GM12878 (cell line): Measurements from ENCODE around the gene LRP5. TPM values are rescaled to one million over a fixed set of nuclear protein-coding genes. Genes with fewer than 3 reads are reported as not detected.
"Not testable (repeated sequence)": the region's sequence is repeated elsewhere in the genome, so short reads cannot be mapped to it uniquely, and the experiment has no call there.

Experiments
- ATAC-seq: fragments of 200-7000 bp; cut with Tn5 transposase; 3 replicates; pipeline ENCODE4 v1.9.1; 2020; ENCODE audit warnings: mild to moderate bottlenecking, moderate library complexity
- BruUV-seq: library from RNA; stranded (reverse); fragments of 400-500 nt; replicated peaks from 2 replicates; lab custom pipeline; 2021; lab: Mats Ljungman, UMichigan
- CTCF ChIA-PET: fragments of 300-600 bp; sonication (Branson Sonifier 250); formaldehyde crosslinking; extraction: SDS; loops from one replicate; lab custom pipeline; 2021; ENCODE audit warnings: inconsistent platforms; lab: Yijun Ruan, JAX
- POLR2A ChIA-PET: fragments of 350-600 bp; formaldehyde crosslinking; extraction: SDS; loops from one replicate; lab custom pipeline; 2021; ENCODE audit warnings: inconsistent platforms; lab: Charles Lee
- RAD21 ChIA-PET: fragments of 300-600 bp; sonication (Branson Sonifier 250); formaldehyde crosslinking; loops from one replicate; lab custom pipeline; 2023; ENCODE audit warnings: antibody characterized with exemption; ENCODE audit not compliant: unreplicated experiment; lab: Charles Lee
- SMC1A ChIA-PET: fragments of 300-600 bp; sonication (Branson Sonifier 250); formaldehyde crosslinking; loops from one replicate; lab custom pipeline; 2023; ENCODE audit not compliant: unreplicated experiment, uncharacterized antibody; lab: Charles Lee
- DNase-seq: peaks from one replicate; pipeline ENCODE4 v3.0.0-alpha.2; 2011; ENCODE audit warnings: low read depth, low spot score
- FAIRE-seq: peaks from 3 replicates; lab custom pipeline; 2011; peaks lifted over from hg19 to GRCh38; lab: Jason Lieb, UNC
- H2AFZ ChIP-seq: 2 replicates; pipeline ENCODE4 v1.6.0; 2011; ENCODE audit warnings: low read depth, low read length, control low read depth; ENCODE audit not compliant: control insufficient read depth
- H3K27ac ChIP-seq: 2 replicates; pipeline ENCODE4 v1.5.1; 2011; ENCODE audit warnings: control low read depth; ENCODE audit not compliant: control insufficient read depth, insufficient read depth
- H3K27me3 ChIP-seq, 2 experiments: replicated peaks in 1 of 2; 2 replicates each; pipeline versions ENCODE4 v1.6.0 to v1.6.1; 2011; ENCODE audit warnings: low read length in 1 of 2; ENCODE audit not compliant: control insufficient read depth in 2 of 2, insufficient read depth in 2 of 2
- H3K36me3 ChIP-seq, 2 experiments: 2 replicates each; pipeline ENCODE4 v1.5.1; 2011; ENCODE audit warnings: low read length in 1 of 2; ENCODE audit not compliant: control insufficient read depth in 2 of 2, insufficient read depth in 2 of 2
- H3K4me1 ChIP-seq: 2 replicates; pipeline ENCODE4 v1.6.1; 2011; ENCODE audit warnings: mild to moderate bottlenecking, low read length, moderate library complexity, mixed read lengths; ENCODE audit not compliant: control insufficient read depth, insufficient read depth
- H3K4me2 ChIP-seq: 2 replicates; pipeline ENCODE4 v1.6.0; 2011; ENCODE audit warnings: control low read depth; ENCODE audit not compliant: control insufficient read depth, insufficient read depth
- H3K4me3 ChIP-seq: fragments of 200-600 bp; sonication (generic); 2 replicates; pipeline ENCODE4 v1.5.1; 2016
- H3K79me2 ChIP-seq: 2 replicates; pipeline ENCODE4 v1.6.0; 2011; ENCODE audit warnings: low read length; ENCODE audit not compliant: control insufficient read depth, insufficient read depth
- H3K9ac ChIP-seq: 2 replicates; pipeline ENCODE4 v1.8.0; 2011; ENCODE audit warnings: low read length, control low read depth, mixed read lengths; ENCODE audit not compliant: control insufficient read depth, insufficient read depth
- H3K9me3 ChIP-seq: replicated peaks from 3 replicates; pipeline ENCODE4 v1.5.1; 2011; ENCODE audit warnings: mild to moderate bottlenecking, low read length; ENCODE audit not compliant: control insufficient read depth, insufficient read depth
- H4K20me1 ChIP-seq: 2 replicates; pipeline ENCODE4 v1.6.0; 2011; ENCODE audit not compliant: control insufficient read depth, insufficient read depth
- CBFB ChIP-seq: IDR thresholded peaks from 2 replicates; pipeline ENCODE4 v1.6.1; 2016; ENCODE audit warnings: antibody characterized with exemption, low read depth
- E4F1 ChIP-seq: fragments of 450-650 bp; IDR thresholded peaks from 2 replicates; pipeline ENCODE4 v1.6.1; 2018; ENCODE audit warnings: borderline replicate concordance, mild to moderate bottlenecking; ENCODE audit not compliant: partially characterized antibody
- IKZF2 ChIP-seq, 2 experiments: fragments of 450-650 bp; IDR thresholded peaks; 2 replicates each; pipeline ENCODE4 v1.6.1; 2017; ENCODE audit warnings: mild to moderate bottlenecking in 2 of 2, moderate library complexity in 2 of 2
- PAX8 ChIP-seq: fragments of 450-650 bp; IDR thresholded peaks from 2 replicates; pipeline ENCODE4 v1.6.1; 2017; ENCODE audit warnings: mild to moderate bottlenecking, moderate library complexity
- RAD21 ChIP-seq: IDR thresholded peaks from 2 replicates; pipeline ENCODE4 v1.6.1; 2011; ENCODE audit warnings: mild to moderate bottlenecking, low read depth, low read length, moderate library complexity; ENCODE audit not compliant: insufficient read depth
- SRF ChIP-seq, 2 experiments: IDR thresholded peaks; 2 replicates each; pipeline ENCODE4 v1.6.1; 2011; ENCODE audit warnings: low read depth in 2 of 2, low read length in 2 of 2, mild to moderate bottlenecking in 1 of 2, moderate library complexity in 1 of 2
- ZNF207 ChIP-seq: fragments of 450-650 bp; IDR thresholded peaks from 2 replicates; pipeline ENCODE4 v1.6.1; 2014; ENCODE audit warnings: antibody characterized with exemption, mild to moderate bottlenecking, borderline replicate concordance
- ZNF24 ChIP-seq: fragments of 450-650 bp; IDR thresholded peaks from 2 replicates; pipeline ENCODE4 v1.6.1; 2017; ENCODE audit warnings: antibody characterized with exemption, mild to moderate bottlenecking
- WGBS: methylation state at CpG from one replicate; pipeline ENCODE4 v1.1.6; 2016; ENCODE audit warnings: low lambda C conversion rate; ENCODE audit not compliant: insufficient replicate concordance, insufficient coverage; ENCODE audit errors: missing lambda C conversion rate; 5-methylcytosine and 5-hydroxymethylcytosine counted together
- in situ Hi-C: fragments of 300-500 bp; cut with MboI; formaldehyde crosslinking; loops from 9 replicates; pipeline ENCODE4 v1.14.3; 2018; ENCODE audit warnings: mixed read lengths
- intact Hi-C: fragments of 100-400 bp; cut with micrococcal nuclease; formaldehyde crosslinking; loops from one replicate; pipeline ENCODE4 v1.14.2; 2022; ENCODE audit not compliant: unreplicated experiment
- polyA plus RNA-seq, 11 experiments: library from polyadenylated mRNA; depleted of rRNA in 4 of 11; unstranded in 6 of 11; stranded (reverse) in 5 of 11; fragments of >200 nt; fragmentation: Nextera tagmentation in 4 of 11; fragmentation: Illumina TruSeq in 1 of 11; extraction: Ambion mirVana in 4 of 11; extraction: Trizol in 1 of 11; gene quantifications; 1 replicate in 1 of 11; 2 replicates in 10 of 11; pipeline versions ENCODE4 v1.2.1 to v1.2.3, GENCODE V29; 2011 to 2016; ENCODE audit warnings: inconsistent platforms in 2 of 11, missing spikeins in 2 of 11, low read depth in 1 of 11
- total RNA-seq, 4 experiments: library from RNA; depleted of rRNA in 3 of 4; stranded (reverse); fragments of >200 nt in 3 of 4; fragmentation: Illumina TruSeq in 1 of 4; extraction: Trizol in 1 of 4; gene quantifications; 2 replicates each; pipeline versions ENCODE4 v1.2.1 to v1.2.3, GENCODE V29; 2013 to 2021

Gene LRP5
- total and polyA plus RNA-seq, 10 of the 15 experiments (the other 5 are each of a cell fraction or from before 2014, with no cell fraction given): 0.37 to 34.0 (median 6.6) TPM

- ATAC-seq (no peak), DNase-seq (no peak), FAIRE-seq (no peak)
- Histone ChIP-seq H4K20me1 (no peaks in the 10 kb centered on the region), H3K9me3 (no peaks in the 10 kb centered on the region), H3K79me2 (no peaks in the 10 kb centered on the region), H3K4me1 (no peaks in the 10 kb centered on the region; the same call in 1 of the 2 replicates), H3K4me2 (no peak overlapping the region), H3K36me3 (peaks cover 0 to 12% of the 10 kb centered on the region in 2 experiments; a peak in 3 of 4 replicates), H3K9ac (no peak overlapping the region), H3K4me3 (no peak overlapping the region), H3K27ac (no peak overlapping the region), H3K27me3 (no peaks in the 10 kb centered on the region), H2AFZ (no peak overlapping the region)
- ChIA-PET SMC1A (no interaction called here), CTCF (no interaction called here), POLR2A (no interaction called here), RAD21 (no interaction called here)
- no peak for TF ChIP-seq ZNF24
- TF ChIP-seq PAX8: no peak
- TF ChIP-seq RAD21: no peak
- TF ChIP-seq CBFB: no peak
- no peak for TF ChIP-seq IKZF2 (IDR thresholded peaks at IDR 0.05)
- TF ChIP-seq ZNF207: no peak
- TF ChIP-seq E4F1: no peak
- no peak for TF ChIP-seq SRF (IDR thresholded peaks at IDR 0.05; ENCODE audit: low read depth in 2 of 2, low read length in 2 of 2)
- in situ Hi-C loops (no loop called here), intact Hi-C loops (no loop called here)
- WGBS: 66% methylated on average over 13 of the region's 13 CpGs
- BruUV-seq: no TSS peak
Observed at GRCh38 chr11:68399916-68400315, 87.5 kb downstream of the LRP5 start.

GRCh38 chr11:68400584-68400983 lies 88.2 kb downstream of the LRP5 start:
- H3K4me2 ChIP-seq, ATAC-seq, H3K27me3 ChIP-seq, H3K79me2 ChIP-seq, CTCF ChIA-PET, in situ Hi-C loops, intact Hi-C loops, DNase-seq, H3K4me3 ChIP-seq, BruUV-seq, H3K9me3 ChIP-seq, SMC1A ChIA-PET, FAIRE-seq, RAD21 ChIA-PET, H4K20me1 ChIP-seq, H3K4me1 ChIP-seq, H2AFZ ChIP-seq, POLR2A ChIA-PET, H3K9ac ChIP-seq, H3K27ac ChIP-seq: not testable (repeated sequence)
- H3K36me3 ChIP-seq: peaks cover 0 to 12% of the 10 kb centered on the region in 2 experiments; a peak in 3 of 4 replicates
- 90% methylated on average over 7 of the region's 7 CpGs for WGBS
